Stimulated activated CD4-positive, alpha-beta T cell treated with anti-CD3 and anti-CD28 coated beads, Interleukin-1b, Interleukin-23, amount 100 ng/mL, for 1 hour (primary cell): Measurements from ENCODE around the gene TMEM170B.
A peak's percentile ranks its signal among the peaks of the same experiment; 100 is the strongest.

ENCODE experiments used
- DNase-seq, 2 donors: peaks; one replicate each; pipeline ENCODE4 v3.0.0-alpha.2; 2020; ENCODE audit warnings: low read depth in 2 of 2

TMEM170B gene, protein sequence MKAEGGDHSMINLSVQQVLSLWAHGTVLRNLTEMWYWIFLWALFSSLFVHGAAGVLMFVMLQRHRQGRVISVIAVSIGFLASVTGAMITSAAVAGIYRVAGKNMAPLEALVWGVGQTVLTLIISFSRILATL

DNA sequence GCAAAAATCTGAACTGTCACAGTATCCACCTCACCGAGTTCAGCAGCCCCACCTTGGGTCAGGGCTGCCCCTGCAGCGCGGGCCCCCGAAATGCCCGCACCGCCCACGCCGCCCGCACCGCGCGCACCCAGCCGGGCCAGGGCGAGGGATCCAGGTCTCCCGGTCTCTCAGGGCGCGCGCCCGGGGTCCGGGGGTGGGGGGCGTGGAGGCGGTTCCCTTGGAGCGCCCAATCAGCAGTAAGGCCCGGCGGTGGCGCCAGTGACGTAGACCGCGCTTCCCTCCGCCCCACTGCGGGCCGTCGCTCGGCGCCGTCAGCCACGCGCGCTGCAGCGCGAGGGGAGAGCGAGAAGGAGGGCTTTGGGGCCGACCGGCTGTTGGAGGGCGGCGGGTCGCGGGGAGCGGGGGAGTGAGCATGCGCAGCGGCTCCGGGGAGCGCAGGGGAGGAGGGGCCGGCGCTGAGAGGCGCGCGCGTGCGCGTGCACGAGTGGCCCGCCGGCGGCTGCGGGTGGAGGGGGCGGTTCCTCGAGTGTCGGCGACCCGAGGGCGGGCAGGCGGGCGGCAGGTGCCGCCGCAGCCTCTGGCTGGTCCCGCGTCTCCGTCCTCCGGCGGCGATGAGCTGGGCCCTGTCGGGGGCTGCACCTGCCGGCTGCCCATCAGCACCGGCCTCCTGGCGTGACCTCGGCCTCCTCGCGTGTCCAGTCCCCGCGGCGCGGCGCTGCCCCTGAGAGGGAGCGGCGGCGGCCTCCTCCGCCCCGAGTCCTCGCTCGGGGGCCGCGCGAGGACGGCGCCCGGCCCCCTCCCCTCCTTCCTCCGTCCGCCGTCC is at the start of gene TMEM170B:
TMEM170B (plus strand) TSS at position 521 of the 823 bp plus-strand sequence. CDS start 529 bp downstream, outside the sequence.
- DNase-seq: peak; percentile 90 to 93

- DNase-seq: no peak
These were observed 46.6 kb upstream of the TMEM170B start for GRCh38 chr6:11490996-11491395.

DNA sequence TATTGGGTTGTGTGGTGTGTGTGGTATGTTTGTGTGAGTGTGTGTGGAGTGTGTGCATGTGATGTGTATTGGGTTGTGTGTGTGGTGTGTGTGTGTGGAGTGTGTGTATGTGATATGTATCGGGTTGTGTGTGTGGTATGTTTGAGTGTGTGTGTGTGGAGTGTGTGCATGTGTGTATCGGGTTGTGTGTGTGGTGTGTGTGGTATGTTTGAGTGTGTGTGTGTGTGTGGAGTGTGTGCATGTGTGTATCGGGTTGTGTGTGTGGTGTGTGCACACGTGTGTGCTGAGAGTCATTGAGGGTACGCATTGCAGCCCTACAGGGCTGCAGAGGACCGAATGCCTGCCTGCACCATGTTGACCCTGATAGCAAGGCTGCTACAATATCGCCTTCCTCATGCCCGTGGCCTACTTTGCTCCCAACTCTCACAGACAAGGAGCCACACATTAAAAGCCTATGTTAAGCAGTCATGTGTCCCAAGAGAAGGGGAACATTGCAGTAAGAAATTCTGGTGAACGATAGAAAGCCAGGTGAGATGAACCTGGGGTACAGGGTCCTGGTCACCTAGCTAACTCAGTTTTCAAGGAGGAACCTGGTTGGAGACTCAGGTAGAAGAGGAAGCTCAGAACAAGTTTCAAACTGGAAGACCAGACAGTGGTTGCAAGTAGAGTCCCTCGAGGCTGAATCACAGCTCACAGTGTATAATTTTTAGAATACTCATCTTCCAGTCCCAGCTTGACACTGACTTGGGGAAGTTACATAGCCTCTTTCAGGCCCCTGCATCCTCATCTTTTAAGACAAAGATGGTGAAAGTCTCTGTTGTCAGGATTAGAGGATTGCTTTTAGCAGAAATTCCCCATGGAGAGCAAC is 45.7 kb upstream of the TMEM170B start:
- no peak for DNase-seq

DNA sequence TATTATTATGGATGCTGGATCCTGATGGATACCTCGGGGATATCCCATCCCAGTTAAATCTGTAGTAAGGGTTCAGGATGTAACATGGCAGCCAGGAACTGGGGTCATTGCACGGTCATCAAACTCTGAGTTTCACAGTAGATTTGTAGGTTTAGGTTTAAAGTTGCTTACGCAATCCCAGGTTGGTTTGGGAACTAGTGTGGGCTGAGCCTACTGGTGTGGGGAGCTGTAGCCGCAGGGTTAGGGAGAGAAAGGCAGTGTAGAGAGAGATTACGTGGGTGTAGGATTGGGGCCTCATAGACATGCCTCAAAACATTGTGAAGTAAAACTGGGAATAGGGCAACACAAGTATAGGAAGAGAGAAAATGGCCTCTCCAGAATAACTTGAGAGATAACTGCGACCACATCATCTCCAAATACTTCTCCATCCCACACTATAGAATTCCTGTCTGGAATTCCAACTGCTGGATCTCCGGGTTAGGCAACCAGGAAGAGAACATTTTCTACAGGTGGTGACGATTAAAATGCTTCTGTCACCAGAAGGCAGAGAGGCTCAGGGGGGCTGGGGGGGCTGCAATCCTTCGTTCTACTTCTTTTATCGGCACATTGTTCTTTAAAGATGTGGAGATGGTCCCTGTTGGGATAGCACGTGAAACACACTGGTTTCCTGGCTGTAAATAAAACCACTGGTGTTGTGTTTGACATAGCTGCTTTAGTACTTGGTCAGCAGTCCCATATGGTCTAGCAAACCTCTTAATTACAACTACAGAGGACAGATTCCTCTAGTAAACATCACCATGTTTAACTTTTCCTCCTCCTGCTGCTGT is 44.9 kb upstream of the TMEM170B start:
- no peak for DNase-seq

GRCh38 chr6:11493974-11494373 is 43.6 kb upstream of the TMEM170B start:
- DNase-seq: no peak

DNA sequence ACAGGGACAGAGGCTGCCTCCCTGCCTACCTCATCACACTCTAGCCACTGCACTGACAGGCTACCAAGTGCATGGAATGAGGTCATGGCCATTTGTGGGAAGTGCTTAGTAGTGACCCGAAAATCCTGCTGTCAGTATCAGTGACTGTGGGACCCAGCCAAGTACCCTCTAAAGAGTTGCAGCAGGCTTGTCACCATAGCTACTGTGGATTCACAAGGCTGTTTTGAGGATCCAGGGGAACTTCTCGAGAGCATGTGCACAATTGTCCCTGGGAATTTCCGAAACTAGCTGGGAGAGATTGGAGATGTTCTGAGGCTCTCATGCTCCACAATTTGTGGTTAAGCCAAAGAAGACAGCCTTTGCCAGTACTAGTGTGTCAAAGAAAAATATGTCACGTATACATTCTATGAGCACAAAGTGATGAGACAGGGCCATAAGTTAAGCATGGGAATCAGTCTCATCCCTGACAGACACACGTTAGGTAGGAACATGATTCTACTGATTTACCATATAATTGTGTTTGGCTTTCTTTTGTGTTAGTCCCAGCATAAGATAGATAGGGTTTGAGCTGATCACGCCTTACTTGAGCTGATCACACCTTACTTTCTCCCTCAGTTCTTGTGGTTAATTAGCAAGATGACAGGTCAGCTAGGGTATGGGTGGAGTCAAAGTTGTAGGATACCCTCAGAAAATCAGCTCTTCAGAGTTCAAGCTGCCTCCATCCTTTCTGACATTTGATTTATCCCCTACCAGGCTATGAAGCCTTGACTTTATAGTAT is 42.6 kb upstream of the TMEM170B start:
- DNase-seq: no peak

GRCh38 chr6:11495565-11496145 is 41.9 kb upstream of the TMEM170B start:
- DNase-seq: no peak

DNA sequence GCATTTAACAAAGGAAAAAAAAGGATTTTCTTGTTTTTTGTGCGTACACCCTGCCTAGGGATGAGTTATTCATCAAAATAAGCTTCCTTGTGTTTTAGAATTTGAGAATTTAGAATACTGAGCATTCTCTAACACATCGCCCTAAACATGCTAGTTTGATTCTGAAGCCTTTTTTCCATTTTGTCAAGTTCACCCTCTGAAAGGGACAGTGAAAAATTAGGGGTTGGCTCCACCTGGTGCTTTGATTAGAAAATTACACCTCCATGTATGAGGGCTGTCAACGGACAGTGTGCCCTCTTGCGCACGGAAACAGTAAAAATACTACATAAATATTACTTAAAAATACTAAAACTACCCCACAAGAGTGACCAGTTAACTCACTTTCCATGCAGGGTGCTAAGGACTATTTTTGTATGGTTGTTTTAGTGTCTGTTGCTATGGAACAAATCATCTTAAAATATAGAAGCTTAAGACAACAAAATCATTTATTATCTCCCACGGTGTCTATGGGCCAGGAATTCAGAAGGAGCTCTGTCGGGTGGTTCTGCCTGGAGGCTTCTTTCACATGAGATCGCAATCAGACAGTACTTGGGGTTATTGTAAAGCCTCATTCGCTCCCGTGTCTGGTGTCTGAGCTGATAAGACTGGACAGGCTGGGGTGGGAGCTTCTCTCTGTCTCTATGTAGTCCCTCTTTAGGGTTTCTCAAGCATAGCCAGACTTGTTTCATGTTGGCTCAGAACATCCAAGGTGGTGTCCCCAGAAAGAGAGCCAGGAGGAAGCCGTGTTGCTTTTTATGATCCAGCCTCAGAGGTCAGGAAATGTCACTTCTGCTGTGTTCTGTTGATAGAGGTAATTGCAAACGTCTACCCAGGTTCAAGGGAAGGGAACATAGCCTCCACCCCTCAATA is 41.1 kb upstream of the TMEM170B start:
- peak; percentile 34 to 48 for DNase-seq

- no peak for DNase-seq
These were observed 40.4 kb upstream of the TMEM170B start for GRCh38 chr6:11497107-11497506.

DNA sequence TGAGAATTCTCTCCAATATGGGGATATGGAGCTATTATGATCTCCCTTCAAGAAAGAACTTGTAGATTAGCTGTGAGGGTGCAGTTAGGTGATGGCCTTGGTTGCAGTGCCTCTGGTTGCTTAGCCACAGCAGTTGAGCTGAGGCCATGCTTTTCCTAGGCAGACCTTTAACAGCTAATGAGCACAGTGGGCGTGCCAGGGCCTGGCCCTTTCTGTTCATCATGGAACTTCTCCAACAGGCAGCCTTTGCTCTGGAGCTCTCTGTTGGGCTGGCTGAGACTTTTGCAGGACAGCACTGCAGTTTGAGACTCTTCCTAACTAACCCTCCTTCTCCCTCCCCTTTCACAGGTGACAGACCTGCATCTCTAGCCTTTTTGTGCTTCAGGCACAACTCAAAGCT is 39.7 kb upstream of the TMEM170B start:
- DNase-seq: no peak

DNA sequence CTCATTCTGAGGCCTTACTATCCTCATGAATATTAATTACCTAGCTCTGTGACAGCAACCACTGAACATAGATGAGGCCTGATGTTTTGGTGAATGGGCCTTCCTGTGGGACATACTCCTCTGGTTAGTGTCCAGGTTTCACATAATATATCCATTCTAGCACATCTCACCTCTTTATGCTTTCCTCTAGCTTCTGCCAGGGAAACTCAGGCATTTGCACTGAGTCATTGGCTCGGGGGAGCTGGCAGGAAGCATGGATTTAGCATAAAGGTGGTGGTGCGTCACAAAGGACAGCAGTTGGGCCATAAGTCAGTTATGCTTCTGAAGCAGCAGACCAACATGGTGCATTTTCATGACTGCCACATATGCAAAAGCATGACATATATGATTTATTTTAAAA is 37.5 kb upstream of the TMEM170B start:
- no peak for DNase-seq

DNA sequence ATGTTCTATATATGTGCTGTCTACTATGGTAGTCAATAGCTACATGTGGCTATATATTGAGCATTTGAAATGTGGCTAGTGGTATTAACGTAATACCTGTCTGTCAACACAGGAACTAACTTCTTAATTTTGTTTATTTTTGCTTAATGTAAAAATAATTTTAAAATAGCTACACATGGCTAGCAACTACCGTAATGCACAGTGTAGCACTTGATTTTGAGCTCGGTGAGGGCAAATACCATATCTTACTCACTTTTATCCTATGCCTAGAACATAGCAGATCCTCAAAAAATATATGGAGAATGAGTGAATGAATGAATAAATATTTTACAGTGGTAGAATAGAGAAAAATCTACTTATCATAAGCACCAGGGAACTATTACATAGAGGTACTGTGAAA is 28.1 kb upstream of the TMEM170B start:
- no peak for DNase-seq

DNA sequence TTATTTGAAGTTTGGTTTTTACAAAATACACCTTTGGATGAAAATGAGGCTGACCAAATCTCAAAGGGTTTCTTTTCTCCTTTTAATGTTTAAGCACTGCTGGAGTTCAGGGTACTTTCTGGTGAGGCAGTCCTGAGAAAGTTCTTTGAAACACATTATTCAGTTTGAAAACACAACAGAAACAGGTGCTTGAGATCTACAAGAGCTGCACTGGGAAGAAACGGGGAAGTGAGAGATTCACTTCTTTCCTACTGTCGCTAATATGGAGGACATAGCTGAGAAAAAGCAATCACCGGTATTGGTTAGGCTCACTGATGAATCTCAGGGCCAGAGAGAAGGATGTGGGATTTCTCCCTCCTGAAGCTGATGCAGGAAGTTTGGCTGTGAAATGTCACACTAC is 22.9 kb upstream of the TMEM170B start:
- no peak for DNase-seq

DNA sequence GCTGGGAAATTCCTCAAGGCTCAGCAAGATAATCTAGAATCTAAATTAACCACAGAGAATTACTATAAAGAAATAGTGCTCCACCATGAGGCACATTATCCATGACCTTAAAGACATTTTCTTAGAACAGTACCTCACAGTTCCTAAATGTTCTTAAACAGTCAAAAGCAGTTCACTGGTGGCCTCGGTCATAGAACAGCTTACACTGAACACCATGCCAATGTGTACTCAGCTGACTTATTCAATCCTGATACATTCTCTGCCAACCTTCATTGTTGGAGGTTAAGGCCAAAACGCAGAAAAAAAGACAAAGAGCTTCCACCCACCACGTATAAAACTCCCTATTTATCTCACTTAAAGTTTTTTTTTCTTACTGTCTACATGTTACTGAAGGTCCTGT is 21.8 kb upstream of the TMEM170B start:
- DNase-seq: no peak

DNA sequence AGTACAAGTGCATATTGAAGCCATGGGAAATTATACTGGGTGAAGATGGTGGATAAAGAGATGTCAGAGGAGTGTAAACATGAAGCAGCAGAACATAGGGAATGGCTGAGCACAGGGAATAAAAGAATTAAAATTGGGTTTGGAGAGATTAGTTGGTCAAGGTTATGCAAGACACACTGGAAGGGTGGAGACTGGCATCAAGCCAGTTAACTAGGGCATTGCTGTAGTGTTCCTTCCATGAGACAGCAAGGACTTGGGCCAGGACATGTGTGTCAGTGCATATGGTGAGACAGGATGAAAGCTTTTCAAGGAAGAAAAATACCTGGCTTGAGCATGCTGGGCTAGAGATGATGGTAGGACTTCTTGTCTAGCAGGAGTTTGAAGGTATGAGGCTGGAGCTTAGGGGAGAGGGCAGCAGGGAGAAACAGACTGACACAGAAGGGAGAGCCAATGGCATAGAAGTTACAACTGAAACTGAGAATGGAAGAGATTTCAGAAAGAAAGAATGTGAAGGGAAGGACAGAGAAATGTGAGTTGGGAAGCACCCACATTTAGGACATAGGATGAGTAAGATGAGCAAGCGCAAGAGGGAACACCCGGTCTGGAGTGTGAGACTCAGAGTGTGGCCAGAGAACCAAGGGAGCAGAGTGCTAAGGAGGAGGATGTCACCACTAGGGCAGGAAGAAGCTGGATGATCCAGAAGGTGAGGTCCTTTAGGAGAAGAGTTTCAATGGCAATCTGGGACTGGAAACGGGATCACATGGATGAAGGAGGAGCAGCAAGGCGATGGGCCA is 14.5 kb upstream of the TMEM170B start:
- DNase-seq: no peak

DNA sequence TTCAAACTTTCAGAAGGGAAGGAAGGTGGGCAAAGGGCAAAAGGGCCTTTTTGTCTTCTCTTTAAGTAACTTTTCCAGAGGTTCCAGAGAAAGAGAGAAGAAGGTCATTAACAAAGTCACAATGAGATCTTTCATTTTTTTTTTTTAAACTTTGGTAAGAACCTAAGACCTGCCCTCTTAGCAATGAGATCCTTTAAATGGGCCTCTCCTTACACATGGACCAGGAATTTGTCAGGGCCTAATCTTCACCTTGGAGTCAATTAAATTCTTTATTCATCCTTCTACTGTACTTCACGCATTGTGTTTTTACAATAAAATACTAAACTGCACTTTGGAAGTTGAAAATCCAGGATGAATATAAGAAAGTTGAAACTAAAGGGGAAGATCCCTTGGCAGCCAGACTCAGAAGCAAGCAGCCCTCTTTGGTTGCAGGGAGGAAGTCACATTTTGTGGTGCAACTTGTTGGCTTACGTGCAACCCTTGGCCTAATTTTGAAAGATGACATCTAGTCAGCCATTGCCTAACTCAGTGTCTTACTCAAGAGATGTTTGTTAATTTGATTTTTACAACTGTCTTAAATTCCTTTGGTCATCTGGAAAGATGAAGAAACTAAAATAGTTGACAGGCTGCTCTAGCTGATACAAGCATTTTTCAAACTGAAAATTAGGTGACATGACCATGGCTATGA is 11.9 kb upstream of the TMEM170B start:
- DNase-seq: no peak

GRCh38 chr6:11526156-11526505 is 11.4 kb upstream of the TMEM170B start:
- no peak for DNase-seq

GRCh38 chr6:11527274-11527870 is 10.2 kb upstream of the TMEM170B start:
- DNase-seq: no peak
